H1 (cell line): ENCODE results near the gene IGF2R. TPM values are rescaled to one million over a fixed set of nuclear protein-coding genes. Genes with fewer than 3 reads are reported as not detected.

Source experiments
- FOSL1 ChIP-seq: IDR thresholded peaks from 2 replicates; pipeline ENCODE4 v1.6.1; 2011; ENCODE audit warnings: mild to moderate bottlenecking, low read depth, low read length, moderate library complexity; ENCODE audit not compliant: insufficient read depth
- SIN3A ChIP-seq, 2 experiments: IDR thresholded peaks in 1 of 2; conservative IDR thresholded peaks in 1 of 2; 2 replicates each; pipeline ENCODE4 v1.6.1; 2011 to 2012; ENCODE audit warnings: low read length in 2 of 2, improper control_type of control experiment in 1 of 2, low read depth in 1 of 2, mild to moderate bottlenecking in 1 of 2
- SIRT6 ChIP-seq: IDR thresholded peaks from one replicate; pipeline ENCODE4 v1.7.1; 2012; ENCODE audit warnings: low read length, inconsistent platforms
- SRF ChIP-seq: IDR thresholded peaks from 2 replicates; pipeline ENCODE4 v1.6.1; 2011; ENCODE audit warnings: mild to moderate bottlenecking, low read depth, low read length, moderate library complexity
- USF2 ChIP-seq: IDR thresholded peaks from 2 replicates; pipeline ENCODE4 v1.6.1; 2011; ENCODE audit warnings: low read length, improper control_type of control experiment
- polyA plus RNA-seq, 7 experiments: library from polyadenylated mRNA; depleted of rRNA in 3 of 7; stranded (reverse) in 5 of 7; unstranded in 2 of 7; fragments of >200 nt in 5 of 7; fragments of 200-250 nt in 2 of 7; gene quantifications; 1 replicate in 5 of 7; 2 replicates in 1 of 7; 4 replicates in 1 of 7; pipeline versions ENCODE4 v1.2.1 to v1.2.3, GENCODE V29; 2011 to 2013; ENCODE audit warnings: missing spikeins in 2 of 7, mixed read lengths in 2 of 7
- total RNA-seq: library from RNA; stranded (reverse); fragmentation: NEBNext Ultra II Directional; extraction: Animal tissue kit (Norgen Biotek cat#: 25700); gene quantifications from 2 replicates; pipeline ENCODE4 v1.2.1, GENCODE V29; 2021

Gene IGF2R
- total and polyA plus RNA-seq, 2 of the 8 experiments (the other 6 are each of a cell fraction or from before 2014, with no cell fraction given) = 20.6 to 74.1 TPM

DNA sequence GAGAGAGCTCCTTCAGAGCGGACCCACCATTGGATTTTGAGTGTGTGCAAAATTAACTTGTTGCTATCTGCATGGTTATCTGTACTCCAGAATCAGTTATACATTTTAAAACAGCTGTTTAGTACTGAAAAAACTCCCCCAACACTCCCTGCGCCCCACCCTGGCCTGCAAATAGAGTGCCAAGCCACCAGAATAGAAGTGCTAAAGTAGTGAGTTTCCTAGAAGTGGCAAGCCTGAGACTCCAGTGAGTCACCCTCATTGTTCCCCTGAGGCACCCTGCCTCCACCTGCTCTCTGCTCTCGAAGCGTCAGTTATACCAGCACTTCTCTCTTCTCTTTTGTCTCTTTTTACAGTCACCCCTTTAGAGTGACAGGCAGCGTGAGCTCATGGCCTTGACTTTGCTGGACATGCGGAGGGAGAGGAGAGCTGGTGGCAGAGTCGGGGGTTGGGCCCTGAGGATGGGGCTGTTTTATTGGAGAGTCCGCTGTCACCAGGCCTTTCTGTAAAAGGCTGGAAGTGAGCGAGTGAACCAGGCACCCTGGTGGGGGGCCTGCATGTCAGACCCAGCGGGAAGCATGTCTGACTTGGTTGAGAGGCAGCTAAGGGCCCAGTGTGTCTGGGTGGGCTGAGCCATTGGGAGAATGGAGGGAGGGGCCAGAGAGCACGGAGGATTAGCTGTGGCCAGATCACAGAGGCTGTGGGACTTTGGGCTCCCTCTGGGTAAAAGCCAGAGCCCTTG lies 10.4 kb downstream of the IGF2R start (continued):
- TF ChIP-seq SIRT6 = no peak
- TF ChIP-seq SIN3A (conservative IDR thresholded peaks at IDR 0.05 in 1 of 2, IDR thresholded peaks at IDR 0.05 in 1 of 2; ENCODE audit: low read depth in 1 of 2, low read length in 2 of 2) = no peak
- no peak for TF ChIP-seq SRF
- no peak for TF ChIP-seq USF2
- TF ChIP-seq FOSL1 = no peak
